Medulla oblongata (tissue), 1 donor: ENCODE data around the gene HOXC11.
A peak's percentile ranks its signal among the peaks of the same experiment; 100 is the strongest.

Experiments
- DNase-seq: peaks from one replicate; pipeline ENCODE4 v3.0.0-alpha.2; 2015; ENCODE audit errors: extremely low spot score

The HOXC11 gene

DNA sequence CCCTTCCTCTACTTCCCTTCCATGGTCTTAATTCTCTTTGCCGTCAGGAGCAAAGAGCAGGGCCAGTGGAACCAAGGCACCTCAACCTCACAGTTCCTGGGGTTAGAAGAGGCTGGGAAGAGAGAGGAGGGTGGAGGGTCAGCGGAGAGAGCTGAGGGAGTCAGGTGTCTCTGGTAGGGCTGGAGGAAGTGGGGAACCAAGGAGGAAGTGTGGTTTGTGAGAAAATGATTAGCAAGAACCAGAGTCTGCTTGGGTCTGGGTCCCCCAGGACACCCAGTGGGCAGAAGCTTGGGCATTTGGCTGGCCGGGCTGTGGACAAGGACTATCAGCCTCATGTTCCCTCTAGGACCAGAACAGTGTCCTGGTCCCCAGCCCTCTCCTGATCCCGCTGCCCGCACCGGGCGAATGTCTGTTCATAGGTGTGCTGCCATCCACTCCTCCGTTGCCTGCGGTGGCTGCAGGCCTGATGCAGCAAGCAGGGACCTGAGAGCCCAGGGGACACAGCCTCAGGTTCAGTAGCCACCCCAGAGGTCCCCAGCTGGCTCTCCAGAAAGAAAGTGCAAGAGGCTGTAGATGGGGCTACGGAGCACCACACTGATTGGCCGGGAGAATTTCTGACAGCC lies 15.9 kb upstream of the HOXC11 start:
- DNase-seq, result no peak

DNA sequence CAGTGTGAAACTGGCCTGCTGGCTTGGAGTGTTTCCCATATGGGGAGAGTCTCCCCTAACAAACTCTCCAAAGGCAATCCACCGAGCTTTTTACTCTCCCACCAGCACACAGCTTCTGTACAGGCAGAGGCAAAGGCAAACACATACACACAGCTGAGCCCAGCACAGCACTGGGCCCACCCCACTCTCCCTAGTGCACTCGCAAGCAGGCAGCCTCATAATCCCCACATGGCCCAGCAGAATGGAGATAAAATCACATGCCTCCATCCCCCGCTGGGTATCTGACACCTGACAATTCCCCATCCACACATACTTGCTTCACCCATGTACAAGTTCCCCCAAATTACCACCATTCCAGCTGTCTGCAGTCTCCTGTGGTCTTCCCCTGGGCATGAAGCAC lies 14.8 kb upstream of the HOXC11 start:
- DNase-seq, result no peak

DNA sequence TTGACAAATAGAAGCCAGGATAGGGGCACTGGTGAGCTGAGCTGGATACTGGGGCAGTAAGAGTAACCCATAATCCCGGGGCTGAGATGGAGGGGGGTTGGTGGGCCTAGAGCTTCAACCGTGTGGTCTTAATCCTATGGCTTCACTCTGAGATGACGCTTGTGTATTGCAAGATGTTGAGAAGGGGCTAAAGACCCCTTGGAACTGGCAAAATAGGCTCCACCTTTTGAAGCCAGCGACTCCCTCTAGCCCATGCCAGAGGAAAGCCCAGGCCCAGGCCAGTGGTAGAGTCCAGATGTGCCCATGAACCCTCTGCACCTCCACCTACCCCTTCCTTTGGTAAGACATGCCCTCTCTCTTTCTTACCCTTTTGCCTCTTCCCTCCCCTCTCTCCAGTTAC lies 13.6 kb upstream of the HOXC11 start:
- no peak for DNase-seq

DNA sequence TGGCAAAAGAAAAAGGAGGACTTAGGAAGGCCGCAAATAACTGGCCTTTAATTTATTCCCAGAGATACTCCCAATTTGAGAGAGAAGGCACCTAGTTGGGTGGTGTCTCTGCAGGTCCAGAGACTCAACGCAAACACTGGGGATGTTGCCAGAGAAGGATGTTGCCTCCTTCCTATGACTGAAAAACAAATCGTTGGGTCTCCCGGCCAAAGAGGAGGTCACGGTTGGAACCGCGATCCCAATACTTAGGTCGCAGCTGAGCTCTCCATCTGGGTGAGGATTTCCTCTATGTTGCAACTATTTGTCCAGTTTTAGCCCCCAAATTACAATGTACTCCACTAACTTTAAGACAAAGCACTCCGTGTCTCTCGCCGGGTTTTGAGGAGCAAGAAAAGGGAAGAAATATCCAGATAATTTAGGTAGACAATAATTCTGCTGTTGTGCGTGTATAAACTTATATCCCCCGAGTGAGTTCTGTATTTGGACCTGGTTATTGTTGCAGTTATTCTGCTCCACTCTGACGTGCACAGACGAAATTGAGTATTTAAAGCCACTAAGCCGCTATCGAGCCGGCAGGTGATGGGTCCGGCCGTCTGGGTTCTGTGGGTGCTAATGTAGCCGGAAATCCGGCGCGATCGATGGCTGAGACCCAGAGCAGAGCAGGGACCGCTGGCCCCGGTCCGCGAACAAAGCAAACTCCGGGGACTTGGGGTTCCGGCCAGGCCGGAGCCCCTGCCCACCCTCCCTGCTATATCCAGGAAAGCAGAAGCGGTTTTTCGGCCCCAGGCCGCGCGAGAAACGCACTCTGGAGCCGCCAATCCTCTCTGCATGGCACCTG lies 12.5 kb upstream of the HOXC11 start:
- DNase-seq, result no peak

DNA sequence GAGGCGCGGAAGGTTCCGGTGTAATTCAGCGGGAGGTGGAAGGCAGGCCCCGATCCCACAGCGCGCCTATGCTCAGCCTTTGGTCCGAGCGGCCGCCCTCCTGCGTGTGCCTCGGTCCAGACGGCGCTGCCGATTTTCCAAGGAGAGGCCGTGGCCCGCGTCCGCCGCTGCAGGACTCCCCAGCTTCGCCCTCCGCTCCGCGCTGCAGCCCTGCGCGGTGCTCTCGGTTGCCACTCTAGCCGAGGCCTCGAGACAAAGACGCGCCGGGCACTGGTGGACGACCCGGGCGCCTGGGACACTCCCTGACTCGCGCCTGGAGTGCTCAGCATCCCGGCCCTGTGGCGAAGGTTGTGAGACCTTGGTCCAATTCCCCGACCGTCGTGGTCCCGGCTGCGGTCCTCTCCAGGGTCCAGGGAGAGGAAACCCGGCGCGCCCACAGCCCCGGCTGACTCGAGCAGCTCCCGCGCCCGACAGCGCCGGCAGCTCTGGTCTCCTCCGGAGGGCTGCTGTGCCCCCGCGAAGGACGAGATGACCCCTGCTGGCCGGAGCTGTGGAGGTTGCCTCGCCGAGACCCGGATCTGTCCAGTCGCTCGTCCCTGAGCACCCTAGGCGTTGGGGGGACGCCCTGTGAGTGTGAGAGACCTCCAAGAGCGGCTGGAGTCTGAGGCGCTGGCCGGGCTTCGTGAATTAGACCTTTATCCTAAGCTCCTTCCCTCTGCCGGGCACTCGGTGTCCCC lies 11.7 kb upstream of the HOXC11 start:
- no peak for DNase-seq

DNA sequence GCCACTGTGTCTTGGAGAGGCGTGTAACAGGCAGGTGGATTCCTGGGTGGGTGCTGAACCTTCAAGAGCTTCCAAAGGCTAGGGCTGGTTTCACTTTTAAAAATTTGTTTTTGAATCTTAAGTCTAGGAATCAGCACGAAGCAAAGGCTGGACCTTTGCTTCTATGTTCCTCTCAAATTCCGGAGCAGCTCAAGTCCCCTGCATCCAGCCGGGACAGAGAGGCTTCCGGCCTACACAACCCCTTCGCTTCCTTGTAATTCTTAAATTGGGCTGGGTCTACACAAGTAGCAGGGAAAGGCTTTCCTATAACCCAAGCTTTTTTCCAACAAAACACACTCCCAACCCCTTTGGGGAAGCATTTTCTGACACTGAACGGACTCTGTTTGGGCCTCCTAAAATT lies 9.9 kb upstream of the HOXC11 start:
- no peak for DNase-seq

DNA sequence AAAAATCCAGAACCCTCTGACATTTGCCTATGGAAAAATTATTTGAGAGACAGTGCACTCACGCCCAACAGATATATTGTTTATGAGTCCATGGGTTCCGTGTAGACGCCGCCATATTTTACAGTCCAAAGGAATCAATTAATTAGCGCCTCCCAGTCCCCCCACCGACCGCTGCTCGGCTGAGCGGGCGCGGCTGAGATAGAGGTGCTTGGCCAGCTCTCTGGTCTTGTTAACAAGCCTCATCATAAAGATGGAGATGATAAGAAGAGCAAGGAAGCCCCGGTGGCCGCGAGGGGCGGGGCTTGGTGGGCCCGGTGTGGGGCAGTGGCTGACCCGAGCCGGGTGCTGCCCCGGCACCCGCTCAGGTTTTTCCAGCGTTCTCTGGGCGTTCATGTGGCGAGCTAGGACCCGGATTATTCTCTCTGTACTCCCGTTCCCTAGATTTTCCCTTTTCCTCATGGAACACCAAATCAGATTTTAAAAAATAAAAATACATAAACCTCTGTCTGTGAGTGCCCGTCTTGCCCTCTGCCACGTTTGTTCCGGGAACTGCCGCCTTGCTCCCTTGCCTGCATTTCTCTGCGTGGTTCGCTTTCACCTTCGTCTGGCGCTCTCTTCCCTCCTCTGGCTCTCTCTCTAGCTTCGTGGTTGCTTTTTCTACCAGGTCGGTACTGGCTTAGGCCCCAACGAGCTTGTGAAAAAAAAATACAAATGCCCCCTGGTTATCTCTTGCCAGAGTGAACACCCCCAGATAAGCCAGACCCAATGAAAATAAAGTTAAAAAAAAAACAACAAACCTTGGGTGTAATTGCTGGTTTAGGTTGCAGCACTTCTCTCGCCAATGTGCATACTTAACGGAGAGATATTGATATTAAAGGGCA lies 9.3 kb upstream of the HOXC11 start:
- DNase-seq, result no peak

DNA sequence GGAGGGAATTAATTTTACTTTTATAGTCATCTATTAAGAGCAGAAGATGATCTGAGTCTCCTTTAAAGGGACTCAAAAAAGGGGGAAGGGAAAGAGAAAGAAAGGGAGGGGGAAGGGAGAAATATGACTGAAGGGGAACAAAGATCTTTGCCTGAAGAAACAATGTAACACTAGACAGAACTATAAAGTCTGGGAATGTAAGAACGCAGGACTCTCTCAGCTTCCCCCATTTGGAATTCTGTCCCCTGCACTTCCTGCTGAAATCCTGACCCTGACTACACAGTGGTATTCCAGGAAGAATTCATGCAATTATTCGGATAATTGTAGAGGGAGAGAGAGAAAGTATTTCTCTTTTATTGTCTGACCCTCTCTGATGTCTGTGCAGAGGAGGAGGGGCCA lies 8.6 kb upstream of the HOXC11 start:
- no peak for DNase-seq

DNA sequence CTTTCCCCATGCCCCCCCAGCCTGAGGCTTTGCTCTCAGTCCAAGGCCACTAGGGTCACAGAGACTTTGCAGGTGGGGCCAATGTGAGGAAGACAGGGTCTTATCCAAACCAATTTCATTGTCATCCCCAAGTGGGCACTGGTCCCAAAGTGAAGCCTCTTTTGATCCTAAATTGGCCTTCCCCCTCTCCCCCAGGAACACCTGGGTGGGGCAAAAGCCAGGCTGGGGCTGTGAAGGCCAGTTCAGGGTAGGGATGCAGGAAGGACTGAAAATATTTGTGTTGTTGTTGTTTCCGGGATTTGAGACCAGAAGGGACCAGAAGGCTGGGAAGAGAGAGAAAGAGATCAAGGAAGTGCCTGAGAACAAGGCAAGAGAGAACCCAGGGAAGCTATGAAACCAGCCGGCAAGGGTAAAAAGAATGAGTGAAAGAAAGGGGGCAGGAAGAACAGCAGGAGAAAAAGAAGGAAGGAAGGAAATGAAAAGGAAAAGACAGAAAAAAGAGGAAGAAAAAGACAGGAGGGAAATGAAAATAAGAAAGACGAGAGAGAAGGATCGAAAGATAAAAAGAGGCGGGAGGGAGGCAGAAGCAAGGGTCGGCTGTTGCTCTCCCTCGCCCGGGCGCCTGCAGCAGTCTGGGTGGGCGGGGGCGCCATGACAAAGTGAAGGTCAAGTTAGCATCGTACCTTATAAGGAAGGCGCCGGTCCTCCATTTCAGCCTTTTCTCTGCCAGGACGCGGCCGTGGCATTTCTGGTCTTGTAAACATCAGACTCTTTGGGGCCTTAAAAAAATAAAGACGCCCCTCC lies 7.4 kb upstream of the HOXC11 start:
- no peak for DNase-seq

DNA sequence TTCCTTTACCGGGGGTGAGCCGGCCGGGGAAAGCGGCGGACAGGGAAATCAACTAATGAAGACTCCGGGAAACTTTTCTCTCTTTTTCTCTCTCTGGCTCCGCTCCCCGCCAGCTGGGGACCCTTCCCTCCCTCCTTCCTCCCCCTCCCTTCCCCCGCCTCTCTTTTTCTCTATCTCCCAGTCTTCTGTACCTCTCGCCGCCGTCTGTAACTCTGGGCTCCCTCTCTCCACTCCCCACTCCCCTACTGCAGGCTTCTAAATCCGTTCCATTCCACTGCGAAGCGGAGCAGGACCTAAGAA lies 6.9 kb upstream of the HOXC11 start:
- DNase-seq, result no peak

DNA sequence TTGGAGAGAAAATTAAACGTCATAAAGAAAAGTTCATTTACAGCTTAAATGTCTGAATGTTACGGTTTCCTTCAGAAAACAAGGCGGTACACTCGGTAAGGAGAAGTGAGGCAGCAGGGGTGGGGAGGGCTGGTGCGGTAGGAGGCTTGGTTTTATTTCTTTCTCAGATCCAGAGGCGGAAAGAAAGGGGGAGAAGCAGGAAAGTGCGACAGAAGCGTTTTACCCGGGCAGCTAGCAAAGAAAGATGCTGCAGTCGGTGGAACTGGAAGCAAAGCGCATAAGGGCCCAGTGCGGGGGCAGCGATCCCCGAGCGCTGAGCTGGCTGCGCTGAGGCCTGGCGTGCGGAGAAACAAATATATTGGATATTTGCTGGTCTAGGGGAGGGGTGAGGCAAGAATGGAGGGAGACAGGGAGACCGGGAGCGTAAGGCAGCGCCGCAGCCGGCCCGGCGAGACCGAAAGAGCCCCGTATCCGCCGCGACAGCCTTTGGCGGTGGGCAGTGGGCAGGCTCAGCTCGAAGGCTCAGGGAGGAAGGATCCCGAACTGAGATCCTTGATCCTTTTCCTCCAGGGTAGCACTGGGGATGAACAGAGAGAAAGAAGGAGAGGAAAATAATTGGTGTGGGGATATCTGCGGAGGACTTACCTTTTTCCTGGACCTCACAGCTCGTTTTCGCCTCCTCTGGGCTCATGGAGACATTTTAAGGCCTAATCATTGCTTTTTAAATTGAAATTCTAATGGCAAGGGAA lies 6.4 kb upstream of the HOXC11 start:
- DNase-seq, result no peak

DNA sequence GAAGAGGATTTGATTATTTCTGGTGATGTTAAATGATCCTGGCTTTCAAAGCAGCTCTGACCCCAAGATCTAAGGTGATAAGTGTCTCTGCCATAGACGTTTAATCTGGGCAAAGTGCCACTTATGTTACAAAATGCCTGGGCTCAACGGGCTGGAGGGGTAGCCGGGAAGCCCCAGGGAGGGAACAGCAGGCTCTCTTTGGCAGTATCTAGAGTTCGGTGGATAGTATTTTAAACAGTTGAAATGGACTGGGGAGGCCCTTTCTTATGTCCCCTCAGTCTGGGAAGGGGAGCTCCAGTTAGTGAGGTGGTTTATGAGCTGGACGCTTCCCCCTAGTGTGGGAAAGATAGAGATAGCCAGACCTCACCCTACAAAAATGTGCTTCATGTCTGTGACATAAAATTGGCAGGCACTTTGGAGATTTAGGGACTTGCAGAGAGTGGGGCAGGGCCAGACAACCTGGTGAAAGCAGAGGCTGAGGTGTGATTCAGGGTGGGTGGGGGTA lies 5.5 kb upstream of the HOXC11 start:
- no peak for DNase-seq

DNA sequence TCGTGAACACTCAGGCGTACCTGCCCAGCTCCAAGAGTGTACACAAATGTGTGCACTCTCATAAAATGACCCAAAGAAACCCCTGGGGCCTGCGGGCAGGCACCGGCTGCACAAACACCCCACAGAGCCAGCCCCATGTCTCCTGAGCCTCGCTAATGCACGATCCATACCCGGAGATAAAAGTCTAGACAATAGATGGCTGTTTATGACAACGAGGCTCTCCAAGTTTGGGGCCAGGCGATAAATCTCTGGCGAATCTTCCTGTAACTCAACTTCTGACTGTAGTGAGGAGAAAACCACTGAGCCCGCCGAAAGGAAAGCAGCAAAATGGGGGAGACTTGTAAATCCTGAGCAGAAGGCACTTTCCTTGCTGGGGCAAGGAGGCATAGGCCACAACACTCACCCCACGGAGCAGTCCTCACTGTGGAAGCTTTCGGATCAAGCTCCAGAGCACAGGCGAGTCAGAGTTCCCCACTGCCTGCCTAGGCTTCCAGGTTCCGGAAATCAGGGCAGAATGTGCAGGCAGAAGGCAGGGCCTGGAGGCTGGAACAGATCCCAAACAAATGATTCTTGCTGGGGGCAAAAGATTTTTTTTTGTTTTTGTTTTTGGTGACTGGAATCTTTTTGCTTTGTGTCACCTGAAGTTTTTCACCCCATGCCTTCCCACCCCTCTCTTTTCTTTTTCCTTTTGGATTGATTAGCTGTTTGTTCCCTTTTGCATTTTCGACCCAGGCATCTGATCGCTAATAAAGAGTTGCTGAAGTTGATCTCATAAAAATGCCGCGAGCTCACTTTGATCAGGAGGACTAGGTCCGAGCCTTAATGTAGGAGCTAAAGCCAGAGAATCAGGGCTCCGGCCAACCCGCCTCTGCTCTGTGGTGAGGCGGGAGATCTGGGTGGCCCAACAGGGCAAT lies 4.5 kb upstream of the HOXC11 start:
- no peak for DNase-seq

DNA sequence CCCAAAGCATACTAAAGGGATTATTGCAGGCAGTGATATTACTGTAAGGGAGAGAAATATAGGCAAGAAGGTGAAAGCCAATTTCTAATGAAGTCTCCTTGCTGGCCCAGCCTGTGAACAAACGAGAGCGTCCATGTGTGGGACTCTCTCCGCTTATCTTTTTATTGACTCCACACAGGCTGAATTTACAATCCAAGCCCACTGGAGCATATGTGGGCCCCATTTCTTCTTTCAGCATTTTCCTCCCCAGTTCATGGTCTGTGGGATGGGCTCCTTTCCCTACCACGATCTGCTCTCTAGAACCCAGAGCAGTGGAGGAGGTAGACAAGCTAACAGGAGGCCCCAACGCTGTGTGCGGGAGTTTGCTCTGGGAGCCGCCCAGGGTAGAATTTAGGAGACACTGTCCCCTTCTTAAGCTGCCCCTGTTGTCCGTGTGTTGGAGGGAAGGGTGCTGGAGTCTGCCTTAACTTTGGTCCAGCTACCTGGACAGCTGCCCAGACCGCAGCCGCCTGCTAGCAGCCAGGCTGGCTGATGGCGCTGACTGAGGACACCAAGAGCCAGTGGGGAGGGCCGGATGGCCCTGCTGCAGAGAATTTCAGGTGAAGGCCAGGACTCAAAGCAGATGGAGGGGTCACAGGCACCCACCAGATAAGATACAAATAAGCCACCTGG lies 3.2 kb upstream of the HOXC11 start:
- DNase-seq, result peak; percentile 16

DNA sequence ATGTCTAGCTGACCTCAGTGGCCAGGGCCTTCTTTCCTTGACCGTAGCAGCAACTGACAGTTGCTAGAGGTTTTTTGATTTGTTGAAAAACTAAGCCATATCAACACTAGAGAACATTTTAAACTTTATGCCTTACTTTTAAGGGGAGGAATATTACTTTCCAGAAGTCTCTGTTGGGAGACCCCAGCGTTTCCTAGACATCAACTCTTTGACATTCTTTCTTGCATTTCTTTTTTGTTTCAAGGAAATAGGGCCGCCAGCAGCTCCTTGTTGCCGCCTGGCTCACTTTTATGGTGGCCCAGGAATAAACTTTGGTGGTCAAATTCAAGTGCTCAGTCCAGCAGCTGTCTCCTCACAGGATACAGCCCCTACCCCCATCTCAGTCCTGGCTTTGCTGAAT lies 2.5 kb upstream of the HOXC11 start:
- DNase-seq, result no peak

DNA sequence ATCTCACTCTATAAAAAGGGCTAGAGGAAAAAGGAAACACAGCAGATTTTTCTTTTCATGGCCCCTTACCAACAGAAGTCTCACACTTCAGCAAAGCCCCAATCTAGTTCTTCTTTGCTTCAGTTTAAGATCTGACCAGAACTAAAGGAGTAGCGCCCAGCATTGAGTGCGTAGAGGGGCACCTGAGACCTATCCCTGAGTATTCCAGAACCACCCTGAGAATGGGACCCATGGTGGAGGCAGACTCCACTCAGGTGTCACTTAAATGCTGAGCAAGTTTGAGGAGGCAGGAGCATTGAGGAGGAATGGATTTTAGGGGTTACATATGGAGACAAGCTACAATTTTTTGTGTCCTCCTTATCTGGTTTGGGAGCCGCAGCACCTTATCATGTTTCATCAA lies 1.8 kb upstream of the HOXC11 start:
- no peak for DNase-seq

DNA sequence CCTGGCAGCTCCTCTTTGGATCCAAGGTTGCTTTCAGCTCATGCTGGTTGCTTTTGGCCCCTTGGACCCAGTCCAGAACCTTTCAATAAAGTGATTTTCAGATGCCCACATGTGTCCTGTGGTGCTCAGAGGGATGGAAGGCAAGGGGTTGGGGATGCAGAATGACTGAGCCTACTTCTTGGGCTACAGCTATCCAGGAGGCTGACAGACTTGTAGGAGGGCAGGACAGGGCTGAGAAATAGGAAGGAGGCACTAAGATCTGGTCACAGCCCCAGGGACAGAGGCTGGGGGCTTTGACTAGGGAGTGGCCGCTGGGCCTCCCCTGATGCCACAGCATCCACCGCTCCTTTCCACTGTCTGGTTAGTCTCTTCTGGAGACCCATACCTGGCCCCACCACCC lies 1.2 kb upstream of the HOXC11 start:
- DNase-seq, result no peak

DNA sequence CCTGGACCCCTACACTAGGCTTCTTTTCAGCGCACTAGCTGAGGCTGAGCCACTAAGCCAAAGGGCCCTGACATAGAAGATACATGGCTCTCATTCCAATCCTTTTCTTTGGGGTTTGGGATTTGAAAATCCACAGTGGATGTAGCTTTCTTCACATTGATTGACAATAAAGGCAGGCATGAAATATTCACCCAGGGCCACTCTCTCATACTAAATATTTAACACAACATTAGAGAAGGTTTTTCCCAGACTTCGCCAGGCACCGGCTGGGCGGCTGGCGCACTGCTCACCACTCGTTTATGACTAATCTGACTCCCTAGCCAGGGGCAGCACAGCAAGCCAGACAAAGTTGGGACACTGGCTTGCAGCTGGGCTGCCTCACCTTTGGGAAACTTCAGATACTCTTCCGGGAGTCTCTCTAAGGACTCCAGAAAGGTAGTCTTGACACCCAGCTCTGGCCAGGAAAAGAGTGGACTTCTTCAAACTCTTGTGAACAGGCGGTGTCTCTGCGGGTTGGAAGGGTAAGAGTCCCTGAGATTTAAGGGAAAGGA lies 699 bp upstream of the HOXC11 start:
- no peak for DNase-seq
